GM19395 (cell line): ENCODE measurements around the gene DSPP.
A peak's percentile ranks its signal among the peaks of the same experiment; 100 is the strongest.
"Not testable (repeated sequence)": the region's sequence is repeated elsewhere in the genome, so short reads cannot be mapped to it uniquely, and the experiment has no call there.

Experiments
- ATAC-seq: cut with Tn5 transposase; IDR thresholded peaks from one replicate; pipeline ENCODE4 v1.9.1; 2021; ENCODE audit warnings: mild to moderate bottlenecking, moderate library complexity; ENCODE audit not compliant: unreplicated experiment

DSPP gene

GRCh38 chr4:87608229-87608628, at the start of gene DSPP:
DSPP (plus strand) TSS chr4:87608529; CDS start chr4:87610909, 2,380 bp downstream.
- no peak for ATAC-seq

DNA sequence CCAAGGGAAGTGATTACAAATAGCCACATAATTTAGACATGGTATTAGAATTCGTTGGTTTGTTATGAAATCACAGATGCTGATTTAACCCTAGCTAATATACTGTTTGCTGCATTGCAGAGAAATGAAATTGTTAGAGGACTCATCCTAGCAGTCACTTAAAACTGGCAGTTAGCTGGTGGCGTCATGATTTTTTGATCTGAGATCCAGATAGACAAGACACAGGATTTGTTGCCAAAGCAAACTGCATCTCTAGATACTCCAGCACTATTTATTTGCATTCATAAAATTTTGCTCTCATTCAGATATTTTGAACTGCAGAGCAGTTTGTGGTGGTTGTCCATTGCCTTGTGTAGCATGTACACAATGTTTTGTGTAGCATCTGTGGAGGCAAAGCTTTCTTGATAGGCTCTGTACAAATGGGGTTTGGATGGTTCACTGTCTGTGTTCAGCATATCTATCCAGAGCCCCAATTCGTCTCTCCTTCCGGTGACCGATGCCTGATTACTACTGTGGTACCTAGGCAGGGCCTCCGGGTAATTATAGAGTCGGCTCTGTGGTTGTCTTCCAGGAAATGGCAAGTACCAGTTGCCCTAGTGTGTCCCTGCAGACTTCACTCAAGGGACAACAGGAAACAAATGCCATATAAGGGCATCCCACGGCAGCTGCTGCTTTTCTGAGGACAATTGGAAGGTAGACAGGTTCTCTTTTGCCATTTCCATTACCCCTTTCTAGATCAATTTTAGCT, 49.1 kb upstream of the DSPP start:
- ATAC-seq, result peak; percentile 100

DNA sequence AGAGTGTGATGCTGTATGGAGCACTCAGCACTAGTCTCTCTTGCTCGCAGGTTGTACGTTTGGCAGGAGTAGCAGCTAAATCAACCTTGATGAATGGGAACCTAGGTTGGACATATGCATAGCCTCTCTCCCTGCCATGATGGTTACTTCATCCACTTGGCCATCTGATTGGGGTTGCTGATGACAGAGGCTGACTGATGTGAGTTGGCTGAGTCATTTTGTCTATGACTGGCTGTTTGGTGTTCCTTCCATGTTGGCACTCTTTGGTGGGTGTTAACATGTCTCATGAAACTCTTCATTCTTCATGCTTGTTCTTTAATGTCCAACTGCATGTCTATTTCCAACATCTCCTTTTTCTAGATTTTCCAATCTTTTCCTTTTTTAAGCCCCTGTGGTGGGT, 47.5 kb upstream of the DSPP start:
- no peak for ATAC-seq

DNA sequence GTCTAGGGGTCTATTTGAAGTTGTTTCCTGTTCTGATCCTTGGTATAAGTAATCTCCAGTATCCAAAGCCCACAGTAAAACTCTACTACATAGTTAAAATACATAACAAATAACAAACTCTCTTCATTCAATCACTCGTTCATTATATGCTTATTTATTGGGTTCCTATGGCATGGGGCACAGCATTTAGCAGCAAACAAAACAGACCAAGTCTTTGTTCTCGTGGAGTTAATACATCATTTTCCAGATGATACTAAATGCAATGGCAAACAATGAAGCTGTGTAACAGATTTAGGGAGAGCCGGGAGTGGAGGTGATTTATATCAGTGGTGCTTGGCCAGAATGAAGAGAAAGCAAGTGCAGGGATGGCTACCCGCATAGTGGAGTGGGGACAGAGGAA, 42.6 kb upstream of the DSPP start:
- no peak for ATAC-seq

DNA sequence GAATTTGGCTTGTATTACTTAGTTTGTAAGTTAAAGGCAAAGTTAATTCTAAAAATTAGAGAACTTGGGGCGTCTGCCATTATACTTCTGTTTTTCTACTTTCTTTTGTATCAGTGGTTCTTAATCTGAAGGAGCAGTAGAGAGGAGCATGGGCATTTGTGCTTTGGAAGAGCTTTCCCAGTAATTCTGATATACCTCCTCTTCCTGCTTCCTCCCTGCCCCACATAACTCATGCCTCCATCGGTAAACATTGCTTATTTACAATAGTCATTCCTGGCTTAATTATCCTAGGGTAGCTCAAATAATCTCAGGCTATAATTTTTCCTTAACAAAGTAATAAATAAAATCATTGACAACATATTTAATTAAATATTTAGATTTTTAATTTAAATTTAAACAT, 42.1 kb upstream of the DSPP start:
- ATAC-seq, result no peak

GRCh38 chr4:87567191-87567590, 41.1 kb upstream of the DSPP start:
- ATAC-seq, result no peak

DNA sequence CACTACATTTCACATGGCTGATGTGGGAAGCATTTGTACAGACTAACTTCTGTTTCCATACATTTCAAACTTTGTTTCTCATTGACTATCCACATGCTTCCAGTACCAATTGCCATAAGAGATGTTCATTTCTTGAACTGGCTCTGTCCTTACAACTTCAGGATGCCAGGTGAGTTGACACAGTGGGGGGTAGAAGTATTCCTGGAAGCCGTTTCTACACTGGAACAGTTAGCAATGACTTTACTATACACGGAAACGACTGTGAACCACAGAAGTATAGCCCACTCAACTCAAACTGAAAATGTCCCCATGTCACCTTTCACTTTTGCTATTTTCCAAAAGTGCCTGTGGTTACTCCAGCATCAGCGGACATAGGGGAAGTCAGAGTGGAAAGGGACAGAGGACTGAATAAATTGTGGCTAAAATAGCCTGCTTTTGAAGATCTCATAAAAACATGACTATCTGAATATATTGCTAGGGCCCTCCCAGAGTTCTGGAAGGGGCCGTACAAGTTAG, 38.0 kb upstream of the DSPP start:
- ATAC-seq, result no peak

DNA sequence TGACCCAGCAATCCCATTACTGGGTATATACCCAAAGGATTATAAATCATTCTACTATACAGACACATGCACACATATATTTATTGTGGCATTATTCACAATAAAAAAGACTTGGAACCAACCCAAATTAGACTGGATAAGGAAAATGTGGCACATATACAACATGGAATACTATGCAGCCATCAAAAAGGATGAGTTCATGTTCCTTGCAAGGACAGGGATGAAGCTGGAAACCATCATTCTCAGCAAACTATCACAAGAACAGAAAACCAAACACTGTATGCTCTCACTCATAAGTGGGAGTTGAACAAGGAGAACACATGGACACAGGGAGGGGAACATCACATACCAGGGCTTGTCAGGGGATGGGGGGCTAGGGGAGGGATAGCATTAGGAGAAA, 34.0 kb upstream of the DSPP start:
- ATAC-seq, result not testable (repeated sequence)

DNA sequence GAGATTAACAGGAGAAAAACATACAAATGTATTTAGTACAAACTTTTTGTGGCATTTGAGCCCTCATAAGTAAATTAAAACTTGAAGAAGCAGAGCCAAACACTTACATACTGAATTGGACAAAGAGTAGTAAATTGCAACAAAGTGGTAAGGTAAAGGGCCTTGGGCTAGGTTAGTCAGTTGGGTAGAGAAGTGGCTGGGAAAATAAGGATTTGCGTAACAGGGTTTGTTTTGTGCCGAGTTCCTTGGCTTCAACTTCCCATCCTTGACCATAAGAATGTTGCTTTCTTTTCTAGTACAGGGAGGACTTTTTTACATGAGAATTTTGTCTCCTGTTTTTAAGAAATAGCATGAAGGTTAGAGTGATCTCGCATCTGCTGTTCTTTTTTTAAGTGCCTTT, 33.3 kb upstream of the DSPP start:
- ATAC-seq, result no peak

- no peak for ATAC-seq
Observed at GRCh38 chr4:87575408-87575807, 32.9 kb upstream of the DSPP start.

DNA sequence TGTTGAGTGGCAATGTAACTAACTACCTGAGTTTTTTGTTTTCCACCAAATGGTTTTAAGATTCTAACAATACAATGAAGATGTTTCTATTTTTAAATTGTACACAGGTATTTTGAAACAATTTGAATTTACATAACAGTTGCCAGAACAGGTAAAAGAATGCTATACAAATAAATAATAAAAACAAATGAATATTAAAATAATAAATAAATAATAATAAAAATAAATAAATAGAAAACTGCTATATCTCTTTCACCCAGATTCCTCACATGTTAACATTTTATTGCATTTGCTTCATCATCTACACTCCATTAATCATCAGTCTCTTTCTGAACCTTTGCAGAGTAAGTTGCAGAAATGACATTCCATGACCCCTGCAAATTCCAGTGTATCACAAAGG, 32.3 kb upstream of the DSPP start:
- ATAC-seq, result no peak

DNA sequence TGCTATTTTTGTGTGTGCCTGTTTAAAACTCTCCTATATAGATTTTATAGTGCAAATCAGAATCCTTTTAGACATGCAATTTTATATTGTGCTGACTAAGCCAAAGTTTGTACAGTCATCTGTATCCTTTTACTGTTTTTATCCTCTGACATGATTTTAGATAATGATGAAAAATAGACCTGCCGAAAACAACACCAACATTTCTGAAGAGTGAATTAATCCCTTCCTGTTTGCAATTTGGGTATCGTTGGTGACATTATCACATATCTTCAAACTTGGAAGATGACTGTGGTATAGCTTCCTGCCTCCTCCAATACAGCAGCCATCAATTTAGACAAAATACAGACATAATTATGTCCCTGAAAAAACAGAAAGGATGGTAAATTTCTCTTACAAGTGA, 28.9 kb upstream of the DSPP start:
- no peak for ATAC-seq

- no peak for ATAC-seq
Observed at GRCh38 chr4:87580057-87580456, 28.3 kb upstream of the DSPP start.

GRCh38 chr4:87584222-87584908, 24.0 kb upstream of the DSPP start:
- no peak for ATAC-seq

- ATAC-seq, result no peak
Observed at GRCh38 chr4:87589531-87589930, 18.8 kb upstream of the DSPP start.

DNA sequence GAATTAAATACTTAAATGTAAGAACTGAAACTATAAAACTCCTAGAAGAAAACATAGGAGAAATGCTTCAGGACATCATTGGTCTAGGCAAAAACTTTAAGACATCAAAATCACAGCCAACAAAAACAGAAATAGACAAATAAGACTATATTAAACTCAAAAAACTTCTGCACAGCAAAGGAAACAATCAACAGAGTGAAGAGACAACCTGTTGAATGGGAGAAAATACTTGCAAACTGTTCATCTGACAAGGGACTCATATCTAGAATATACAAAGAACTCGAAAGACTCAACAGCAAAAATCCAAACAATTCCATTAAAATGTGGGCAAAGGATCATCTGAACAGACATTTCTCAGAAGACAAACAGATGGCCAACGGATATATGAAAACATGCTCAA, 16.2 kb upstream of the DSPP start:
- no peak for ATAC-seq

DNA sequence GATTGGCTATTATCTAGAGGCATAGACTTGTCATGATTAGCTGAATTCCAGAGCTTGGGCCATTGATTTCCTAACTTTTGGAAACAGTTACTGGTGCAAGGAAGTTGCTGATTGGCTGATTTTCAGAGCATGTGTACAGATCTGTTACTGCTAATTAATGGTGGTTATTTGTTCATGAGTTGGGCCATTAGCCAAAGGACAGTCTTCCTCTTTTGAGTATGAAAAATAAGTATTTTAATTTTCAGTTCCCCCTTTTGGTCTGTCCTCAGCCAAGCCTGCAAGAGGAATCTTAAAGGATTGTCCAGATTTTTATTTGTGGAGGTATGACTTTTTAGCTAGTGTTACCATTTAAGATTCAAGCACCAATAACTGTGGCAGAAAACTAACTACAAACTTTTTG, 7.0 kb upstream of the DSPP start:
- ATAC-seq, result no peak

DNA sequence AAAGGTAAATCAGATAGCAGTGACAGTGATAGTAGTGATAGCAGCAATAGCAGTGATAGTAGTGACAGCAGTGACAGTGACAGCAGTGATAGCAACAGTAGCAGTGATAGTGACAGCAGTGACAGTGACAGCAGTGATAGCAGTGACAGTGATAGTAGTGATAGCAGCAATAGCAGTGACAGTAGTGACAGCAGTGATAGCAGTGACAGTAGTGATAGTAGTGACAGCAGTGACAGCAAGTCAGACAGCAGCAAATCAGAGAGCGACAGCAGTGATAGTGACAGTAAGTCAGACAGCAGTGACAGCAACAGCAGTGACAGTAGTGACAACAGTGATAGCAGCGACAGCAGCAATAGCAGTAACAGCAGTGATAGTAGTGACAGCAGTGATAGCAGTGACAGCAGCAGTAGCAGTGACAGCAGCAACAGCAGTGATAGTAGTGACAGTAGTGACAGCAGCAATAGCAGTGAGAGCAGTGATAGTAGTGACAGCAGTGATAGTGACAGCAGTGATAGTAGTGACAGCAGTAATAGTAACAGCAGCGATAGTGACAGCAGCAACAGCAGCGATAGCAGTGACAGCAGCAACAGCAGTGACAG, 6.1 kb downstream of the DSPP start:
- no peak for ATAC-seq

DNA sequence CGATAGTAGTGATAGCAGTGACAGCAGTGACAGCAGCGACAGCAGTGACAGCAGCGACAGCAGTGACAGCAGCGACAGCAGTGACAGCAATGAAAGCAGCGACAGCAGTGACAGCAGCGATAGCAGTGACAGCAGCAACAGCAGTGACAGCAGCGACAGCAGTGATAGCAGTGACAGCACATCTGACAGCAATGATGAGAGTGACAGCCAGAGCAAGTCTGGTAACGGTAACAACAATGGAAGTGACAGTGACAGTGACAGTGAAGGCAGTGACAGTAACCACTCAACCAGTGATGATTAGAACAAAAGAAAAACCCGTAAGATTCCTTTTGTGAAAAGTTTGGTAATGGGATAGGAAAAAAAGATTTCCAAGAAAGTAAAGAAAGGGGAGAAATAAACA, 7.9 kb downstream of the DSPP start:
- no peak for ATAC-seq

DNA sequence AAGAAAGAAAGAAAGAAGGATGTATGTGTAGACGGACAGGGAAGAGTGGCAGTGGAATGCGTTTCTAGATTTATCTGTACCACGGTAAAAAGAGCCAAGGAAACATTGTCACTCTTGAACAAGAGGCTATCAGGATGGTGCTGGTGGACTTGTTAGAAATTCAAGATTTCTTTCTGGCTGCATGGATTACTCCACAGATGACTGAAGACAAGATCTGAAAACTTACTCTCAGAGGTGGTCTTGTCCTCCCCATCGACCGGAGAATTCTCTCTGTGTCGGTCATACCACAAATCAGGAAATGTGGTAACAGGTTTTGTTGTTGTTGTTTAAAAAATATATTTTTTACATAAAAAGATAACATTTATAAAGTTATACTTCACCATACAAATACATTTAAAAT, 11.8 kb downstream of the DSPP start:
- no peak for ATAC-seq

- ATAC-seq, result no peak
Observed at GRCh38 chr4:87620491-87620890, 12.2 kb downstream of the DSPP start.

DNA sequence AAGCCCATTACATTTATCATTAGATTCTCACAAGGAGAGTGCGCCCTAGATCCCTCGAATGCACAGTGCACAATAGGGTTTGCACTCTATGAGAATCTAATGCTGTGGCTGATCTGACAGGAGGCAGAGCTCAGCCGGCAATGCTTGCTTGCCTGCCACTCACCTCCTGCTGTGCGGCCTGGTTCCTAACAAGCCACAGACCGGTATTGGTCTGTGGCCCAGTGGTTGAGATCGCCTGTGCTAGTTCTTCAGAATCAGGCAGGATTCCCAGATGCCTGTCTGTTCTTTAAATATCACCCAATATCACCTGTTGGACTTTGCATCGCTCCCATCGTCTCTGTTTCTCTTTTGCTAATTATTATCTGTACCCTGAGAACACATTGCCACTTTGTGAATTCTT, 14.0 kb downstream of the DSPP start:
- no peak for ATAC-seq
